NCI-H128 (cell line): ENCODE data around the gene MYBPC3.

ENCODE experiments used
- DNase-seq: peaks from one replicate; lab custom pipeline; 2025; ENCODE audit not compliant: unreplicated experiment; lab: John Stamatoyannopoulos, UW

The MYBPC3 gene

DNA sequence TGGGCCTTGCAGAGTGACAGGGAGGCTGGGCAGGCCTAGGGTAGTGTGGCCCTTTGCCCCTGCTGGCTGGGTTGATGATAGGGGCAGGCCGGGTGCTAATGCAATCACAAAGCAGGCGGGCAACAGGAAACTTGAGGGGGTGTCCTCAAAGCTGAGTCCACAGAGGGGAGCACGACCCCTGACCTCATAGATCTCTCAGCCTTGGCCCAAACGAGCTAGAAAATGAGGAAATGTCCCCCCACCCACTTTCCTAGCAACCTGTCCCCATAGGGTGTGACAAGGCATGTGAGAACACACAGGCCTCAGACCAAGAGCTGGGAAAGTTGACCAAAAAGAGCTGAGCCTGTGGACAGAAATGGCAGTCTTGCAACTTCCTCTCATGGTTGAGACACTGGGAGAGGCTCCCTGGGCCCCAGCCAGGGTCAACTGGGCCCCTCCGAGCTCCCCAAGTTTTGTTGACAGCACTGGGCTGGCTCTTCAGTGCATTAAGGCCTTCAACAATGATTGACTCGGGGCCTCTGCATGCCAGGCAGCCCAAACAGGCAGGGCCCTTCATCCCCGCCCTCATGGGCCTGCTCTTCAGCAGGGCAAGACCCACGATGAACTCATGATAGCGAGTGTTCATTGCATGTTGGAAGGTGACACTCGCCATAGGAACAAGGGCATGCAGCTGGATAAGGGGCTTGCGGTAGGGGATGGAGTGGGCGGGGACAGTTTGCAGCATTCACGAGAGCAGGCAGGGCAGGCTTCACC is 35.6 kb upstream of the MYBPC3 start:
- DNase-seq: no peak

DNA sequence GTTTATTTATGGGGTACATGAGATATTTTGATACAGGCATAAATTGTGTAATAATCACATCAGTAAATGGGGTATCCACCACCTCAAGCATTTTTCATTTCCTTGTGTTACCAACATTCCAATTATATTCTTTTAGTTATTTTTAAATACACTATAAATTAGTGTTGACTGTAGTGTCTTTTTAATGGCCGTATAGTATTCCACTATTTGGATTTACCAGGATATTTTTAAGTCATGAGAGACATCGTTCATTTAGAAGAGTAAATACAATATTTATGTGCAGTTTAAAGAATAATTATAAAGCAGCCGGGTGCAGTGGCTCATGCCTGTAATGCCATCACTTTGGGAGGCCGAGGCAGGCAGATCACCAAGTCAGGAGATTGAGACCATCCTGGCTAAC is 32.0 kb upstream of the MYBPC3 start:
- DNase-seq: no peak

DNA sequence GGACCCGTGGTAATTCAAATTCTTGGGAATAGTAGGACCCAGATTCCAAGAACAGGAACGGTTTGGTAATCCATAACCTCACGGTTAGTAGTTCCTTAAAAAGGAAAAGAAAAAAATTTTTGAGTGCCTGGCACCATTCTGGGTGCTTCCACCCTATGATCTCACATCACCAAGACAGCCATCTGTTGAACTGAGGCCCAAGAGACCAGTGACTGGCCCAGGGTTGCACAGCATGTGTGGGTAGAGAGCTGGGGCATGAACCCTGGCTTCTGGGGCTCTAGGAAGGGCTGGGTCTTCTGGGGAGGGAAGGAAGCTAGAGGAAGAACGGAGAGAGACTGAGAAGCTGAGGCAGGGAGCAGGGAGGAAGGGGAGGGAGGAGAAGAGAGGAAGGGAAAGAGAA is 30.6 kb upstream of the MYBPC3 start:
- DNase-seq: no peak

DNA sequence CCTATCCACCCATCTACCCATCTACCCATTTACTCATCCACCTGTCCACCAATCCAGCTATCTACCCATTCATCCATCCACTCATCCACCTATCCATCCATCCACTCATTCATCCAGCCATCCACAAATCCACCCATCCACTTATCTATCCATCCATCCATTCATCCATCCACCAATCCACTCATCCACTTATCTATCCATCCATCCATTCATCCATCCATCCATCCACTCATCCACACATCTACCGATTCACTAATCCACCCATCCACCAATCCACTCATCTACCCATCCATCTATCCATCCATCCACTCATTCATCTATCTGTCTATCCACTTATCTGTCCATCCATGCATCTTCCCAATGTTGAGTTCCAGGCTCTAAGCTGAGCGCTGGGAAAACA is 27.6 kb upstream of the MYBPC3 start:
- no peak for DNase-seq

DNA sequence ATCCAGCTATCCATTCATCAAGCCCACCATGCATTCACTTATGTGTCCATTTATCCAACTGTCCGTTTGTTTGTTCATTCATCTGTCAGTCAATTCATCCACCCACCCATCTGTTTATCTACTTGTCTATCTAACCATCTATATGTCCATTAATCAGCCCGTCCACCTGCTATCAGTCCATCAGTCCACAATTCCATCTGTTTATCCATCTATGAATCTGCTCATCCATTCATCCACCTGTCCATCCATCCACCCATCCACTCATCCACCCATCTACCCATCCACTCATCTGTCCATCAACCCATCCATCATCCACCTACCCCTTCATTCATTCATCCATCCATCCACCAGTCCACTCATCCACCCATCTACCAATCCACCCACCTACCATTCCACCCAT is 26.8 kb upstream of the MYBPC3 start:
- no peak for DNase-seq

DNA sequence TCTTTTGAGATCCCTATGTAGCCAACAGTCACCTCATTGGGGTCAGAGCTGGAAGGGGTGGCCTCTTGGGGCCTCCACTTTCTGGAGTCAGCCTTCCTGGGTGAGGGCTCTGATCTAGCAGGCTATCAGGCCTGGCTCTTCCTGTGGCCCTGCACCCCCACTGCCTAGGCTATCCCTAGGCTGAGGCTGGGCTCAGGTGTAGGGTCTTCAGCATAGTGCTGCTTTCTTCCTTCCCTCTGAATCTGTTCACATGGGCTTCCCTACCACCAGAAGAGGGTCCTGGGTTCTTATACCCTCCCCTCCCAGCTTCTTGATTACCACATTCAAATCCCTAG is 26.3 kb upstream of the MYBPC3 start:
- no peak for DNase-seq

DNA sequence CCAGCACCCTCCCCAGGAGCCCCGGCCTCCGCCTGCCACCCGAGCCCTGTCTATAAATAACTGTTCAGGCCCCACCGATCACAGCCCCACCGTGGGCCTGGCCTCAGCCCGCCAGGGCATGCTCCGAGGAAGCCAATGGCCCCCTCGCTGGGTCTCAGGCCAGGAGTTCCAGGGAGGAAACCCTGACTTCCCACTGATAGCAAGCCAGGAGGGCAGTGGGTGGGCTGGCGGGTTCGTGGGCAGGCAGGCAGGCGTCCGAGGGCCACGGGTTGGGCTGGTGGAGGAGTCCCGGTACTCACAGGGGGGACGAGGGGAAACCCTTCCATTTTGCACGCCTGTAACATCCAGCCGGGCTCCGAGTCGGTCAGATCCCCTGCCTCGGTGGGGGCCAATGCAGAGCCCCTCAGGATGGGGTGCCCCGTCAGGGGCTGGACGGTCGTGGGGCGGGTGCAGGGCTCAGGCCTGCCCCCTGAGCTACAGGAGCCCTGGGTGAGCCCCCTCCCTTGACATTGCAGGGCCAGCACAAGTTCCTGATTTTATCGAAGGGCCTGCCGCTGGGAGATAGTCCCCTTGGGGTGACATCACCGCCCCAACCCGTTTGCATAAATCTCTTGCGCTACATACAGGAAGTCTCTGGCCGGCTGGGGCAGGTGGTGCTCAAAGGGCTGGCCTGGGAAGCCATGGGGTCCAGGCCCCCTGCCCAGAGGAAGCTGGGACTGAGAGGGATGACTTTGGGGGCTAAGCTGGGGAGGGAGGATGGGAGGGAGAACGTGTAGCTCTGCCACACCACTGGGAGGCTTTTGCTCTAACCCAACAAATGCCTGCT is 25.7 kb upstream of the MYBPC3 start, which contains the start of gene SPI1:
Gene SPI1, minus strand, starts transcription at position 538 of the 826 bp plus-strand sequence. Its CDS starts 194 bp downstream, at position 344.
- no peak for DNase-seq

DNA sequence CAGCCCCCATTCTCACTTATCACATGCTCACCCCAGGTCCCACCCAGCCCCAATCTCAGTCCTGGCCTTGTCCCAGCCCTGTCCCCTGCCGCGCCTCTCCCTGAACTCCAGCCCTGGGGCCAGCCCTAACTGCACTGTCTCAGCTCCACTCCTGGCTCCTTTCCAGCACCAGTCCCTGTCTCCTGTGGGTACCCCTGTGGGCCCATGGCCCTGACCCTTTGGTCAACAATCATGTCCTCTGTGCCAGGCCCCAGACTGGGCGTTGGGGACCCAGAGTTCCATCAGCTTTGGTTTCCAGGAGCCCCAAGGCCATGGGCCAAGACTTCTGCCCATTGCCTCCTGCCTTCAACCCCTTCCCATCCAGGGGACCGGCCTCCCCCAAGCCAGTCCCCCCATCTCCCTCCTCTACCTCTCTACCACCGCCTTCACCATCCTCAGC is 25.1 kb upstream of the MYBPC3 start:
- no peak for DNase-seq

DNA sequence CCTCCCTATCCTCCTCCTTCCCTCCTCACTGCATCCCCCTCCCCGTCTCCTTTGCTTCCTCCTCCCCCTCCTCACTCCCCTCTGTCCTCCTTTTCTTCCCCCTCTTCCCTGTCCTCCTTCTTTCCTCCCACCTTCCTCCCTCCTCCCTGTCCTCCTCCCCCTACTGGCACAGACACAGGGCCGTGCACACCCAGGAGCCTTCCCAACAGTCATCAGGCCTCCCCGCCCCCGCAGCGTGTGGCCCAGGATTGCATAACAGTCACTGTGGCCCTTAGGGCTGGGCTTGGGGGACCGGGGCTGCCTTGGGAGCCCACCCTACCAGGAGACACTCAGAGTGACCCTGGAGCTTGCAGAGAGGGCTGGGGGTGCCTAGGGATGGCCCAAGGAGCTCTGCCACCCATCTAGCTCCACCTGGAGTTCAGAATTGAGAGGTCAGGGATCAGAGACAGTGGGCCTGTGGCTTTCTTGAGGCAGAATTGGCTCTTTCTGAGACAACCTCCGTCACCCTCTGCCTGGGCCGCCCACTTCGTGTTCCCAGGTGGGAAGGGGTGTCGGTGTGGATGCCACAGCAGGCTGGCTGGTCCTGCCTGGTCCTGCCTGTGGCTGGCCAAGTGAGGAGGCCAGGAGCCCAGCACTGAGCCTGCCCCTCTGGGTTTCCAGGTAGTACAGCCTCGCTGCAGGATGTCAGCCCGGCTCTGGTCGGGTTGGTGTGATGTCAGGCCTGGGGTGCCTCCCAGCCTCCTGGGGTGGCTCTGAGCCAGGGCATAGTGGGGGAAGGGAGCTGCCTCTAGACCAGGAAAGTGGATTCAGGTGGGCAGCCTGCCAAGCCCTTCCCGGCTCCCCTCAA is 24.2 kb upstream of the MYBPC3 start:
- no peak for DNase-seq

DNA sequence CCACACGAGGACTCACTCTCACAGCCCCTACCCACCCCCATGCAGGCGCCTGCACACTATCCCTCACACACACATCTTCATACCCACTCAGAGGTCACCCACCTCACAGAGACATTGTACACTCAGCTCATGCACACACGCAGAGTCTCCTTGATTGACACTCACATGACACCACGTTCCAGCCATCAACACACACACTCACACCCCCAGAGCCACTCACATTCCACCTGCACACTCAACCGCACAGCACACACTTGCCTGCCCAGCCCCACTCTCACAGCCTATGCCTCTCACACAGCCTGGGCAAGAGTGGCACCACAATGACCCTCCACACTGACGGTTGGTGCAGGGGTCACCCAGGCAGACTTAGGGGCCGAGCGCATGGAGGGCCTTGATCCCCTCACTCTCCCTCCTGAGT is 23.6 kb upstream of the MYBPC3 start:
- DNase-seq: no peak

DNA sequence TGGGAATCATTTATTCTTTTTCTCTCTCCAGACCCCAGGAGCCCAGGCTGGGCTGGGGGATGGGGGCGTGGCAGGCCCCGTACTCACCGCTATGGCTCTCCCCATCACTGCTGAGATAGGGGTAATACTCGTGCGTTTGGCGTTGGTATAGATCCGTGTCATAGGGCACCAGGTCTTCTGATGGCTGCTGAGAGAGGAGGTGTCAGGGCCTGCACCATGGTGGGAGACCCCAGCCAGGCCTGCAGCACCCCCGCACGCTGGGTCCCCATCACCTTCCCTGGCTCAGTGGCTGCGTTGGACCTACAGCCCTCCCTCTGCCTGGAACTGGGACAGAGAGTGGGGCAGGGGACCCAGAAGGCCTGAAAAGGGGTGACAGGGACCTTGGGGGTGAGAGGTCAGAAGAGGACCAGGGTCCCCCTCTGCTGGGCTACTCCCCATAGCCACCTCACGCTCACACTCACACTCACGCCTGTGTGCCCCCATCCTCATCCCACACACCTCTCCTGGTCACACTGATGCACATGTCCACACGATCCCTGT is 23.1 kb upstream of the MYBPC3 start:
- no peak for DNase-seq

DNA sequence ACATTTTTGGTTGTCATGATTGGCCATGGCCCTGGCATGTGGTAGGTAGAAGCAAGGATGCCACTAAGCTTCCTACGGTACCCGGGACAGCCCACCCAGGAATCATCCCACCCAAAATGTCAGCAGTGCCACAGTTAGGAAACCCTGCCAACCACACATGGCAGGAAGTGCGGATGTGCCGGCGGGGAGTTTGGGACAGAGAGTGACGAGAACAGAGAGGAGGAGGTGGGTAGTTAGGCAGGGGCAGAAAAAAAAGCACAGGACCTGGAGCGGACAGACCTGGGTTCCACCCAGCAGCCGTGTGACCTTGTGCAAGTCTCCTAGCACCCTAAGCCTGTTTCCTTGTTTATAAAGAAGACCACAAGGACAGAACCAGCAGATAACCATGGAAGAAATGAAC is 22.5 kb upstream of the MYBPC3 start:
- no peak for DNase-seq

DNA sequence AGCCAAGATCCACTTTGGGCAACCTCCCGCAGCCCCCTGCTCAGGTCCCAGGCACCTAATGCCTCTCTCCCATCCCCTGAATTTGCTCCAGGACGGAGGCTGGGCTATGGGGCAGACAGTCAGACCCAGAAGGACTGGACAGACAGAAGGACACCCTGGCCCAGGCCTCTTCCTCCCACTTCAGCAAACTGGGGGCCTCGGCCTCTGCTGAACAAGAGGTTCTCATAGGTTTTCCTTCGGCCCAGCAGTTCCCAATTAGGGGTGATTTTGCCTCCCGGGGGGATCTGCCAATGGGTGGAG is 22.2 kb upstream of the MYBPC3 start:
- no peak for DNase-seq

DNA sequence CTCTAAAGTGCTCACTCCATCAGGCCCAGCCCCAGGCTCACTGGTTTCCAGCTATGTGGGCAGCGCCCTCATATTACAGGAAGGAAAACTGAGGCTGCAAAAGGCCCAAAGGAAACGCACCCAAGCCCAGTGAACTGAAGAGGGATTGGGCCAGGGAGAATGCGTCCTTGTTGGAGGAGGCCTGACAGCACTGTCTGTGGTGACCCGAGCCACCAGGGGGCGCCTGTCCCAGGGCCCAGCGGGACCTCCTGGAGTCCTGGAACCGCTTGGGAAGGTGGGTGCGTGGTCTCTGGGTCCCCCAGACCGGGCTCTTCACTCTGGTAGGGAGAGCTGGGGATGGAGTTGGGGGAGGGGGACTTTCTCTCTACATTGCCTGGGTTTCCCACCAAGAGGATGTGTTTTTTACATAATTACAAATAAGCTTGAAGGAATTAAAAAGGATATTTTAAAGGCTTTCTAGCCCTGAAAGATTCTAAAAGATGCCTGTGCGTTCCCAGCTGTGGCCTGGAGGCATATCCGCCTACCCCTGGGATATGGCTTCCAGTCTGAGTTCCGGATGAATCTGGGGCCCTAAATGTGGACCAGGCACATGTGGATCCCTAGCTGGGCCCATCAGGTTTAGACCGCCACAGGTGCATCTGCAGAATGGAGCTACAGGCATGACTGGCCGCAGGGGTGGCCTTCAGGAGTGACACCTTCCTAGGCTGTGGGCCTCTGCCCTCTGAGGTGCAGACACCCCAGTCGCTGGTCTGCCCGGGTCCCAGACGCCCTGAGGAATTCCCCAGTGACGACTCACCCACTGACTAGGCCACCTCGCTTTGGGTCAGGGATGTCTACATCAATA is 21.6 kb upstream of the MYBPC3 start:
- DNase-seq: no peak

DNA sequence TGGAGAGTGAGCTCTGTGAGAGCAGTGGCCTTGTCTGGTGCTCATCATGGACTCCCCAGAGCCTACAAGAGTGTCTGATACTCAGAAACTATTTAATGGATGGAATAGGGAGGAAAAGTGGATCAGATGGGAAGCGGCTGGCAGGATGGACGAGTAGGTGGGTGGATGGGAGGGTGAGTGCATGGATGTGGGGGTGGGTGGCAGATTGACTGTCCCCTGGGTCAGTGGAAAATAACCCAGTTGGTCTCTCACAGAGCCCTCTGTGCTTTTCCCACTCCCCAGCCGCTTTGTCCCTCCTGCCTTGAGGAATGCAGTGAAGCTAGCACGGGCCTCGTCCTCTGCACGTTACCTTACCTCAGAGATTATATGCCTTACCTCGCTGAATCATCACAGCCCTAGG is 19.9 kb upstream of the MYBPC3 start:
- DNase-seq: no peak

DNA sequence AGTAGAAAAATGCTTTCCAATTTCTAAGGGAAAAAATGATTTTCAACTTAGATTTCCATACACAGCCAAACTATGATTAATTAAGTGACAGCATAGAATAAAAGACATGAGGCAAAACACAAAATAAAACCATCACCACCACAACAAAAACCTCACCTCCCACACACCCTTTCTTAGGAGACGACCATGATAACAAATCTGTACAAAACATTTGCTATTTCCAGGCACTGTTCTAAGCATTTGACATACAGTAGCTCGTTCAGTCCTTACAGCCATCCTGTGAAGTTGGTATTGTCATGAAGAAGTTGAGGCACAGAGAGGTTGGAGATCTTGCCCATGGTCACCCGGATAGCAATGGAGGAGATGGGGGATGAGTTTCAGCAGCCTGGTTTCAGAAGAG is 17.2 kb upstream of the MYBPC3 start:
- no peak for DNase-seq

DNA sequence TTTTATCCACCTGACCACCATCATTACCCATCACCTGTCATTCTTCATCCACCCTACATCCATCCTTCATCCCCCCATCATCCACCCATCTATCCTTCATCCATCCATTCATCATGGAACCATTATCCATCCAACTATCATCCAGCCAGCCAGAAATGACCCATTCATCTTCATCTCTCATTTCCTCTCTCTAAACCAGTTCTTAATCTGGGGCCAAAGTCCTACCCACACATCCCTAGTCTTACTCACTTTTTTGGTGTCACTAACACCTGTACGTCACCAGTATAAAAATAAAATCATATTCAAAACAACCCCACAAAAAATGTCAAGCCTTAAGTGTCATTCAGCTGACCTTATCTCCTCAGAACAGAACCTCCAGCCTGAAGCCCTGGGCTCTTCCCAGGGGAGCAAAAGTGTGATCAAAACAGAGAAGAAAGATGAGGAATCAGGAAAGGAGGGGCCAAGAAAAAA is 13.6 kb upstream of the MYBPC3 start:
- DNase-seq: no peak

DNA sequence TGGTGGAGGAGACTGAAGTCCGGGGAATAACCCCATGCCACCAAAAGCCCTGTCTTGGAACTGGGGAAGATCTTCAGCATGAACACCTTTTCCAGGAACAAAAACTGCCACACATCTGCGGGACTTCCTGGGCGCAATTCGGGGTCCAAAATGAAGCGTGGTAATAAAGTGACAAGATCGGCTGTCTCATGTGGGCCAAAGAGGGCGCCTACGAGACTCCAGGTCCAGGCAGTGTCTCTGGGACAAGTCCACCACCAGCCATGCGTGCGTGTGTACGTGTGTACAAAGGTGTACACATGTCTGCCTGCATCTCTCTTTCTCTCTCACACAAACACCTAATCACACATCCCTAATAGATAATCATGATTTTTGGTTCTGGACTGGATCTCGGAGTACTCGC is 8.9 kb upstream of the MYBPC3 start:
- no peak for DNase-seq

DNA sequence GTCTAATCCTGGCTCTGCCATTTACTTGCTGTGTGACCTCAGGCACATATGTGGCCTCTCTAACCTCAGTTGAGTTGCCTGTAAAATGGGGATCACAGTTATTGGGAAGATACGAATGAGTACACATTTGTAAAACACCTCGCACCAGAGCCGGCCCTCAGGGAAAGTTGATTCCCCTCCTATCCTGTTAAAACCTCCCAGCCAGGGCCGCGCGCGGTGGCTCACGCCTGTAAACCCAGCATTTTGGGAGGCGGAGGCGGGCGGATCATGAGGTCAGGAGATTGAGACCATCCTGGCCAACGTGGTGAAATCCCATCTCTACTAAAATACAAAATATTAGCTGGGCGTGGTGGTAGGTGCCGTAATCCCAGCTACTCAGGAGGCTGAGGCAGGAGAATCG is 7.8 kb upstream of the MYBPC3 start:
- DNase-seq: no peak

DNA sequence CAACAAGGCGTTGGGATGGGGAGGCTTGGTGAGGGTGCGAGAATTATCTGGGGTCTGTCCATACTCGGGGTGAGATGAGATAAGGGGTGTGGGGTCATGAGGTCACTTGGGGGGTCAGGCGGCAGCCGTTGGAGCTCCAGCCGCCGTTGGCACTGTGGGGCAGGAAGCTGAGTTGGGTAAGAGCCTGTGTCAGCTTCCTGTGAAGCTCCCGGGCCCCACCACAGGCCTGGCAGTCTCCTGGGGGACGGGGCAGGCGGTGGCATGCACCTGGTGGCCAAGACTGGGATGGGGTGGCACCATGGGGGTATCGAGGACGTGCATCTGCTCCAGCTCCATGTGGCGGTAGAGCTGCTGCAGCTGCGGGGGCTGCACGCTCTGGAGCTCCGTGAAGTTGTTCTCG is 7.1 kb upstream of the MYBPC3 start:
- no peak for DNase-seq

DNA sequence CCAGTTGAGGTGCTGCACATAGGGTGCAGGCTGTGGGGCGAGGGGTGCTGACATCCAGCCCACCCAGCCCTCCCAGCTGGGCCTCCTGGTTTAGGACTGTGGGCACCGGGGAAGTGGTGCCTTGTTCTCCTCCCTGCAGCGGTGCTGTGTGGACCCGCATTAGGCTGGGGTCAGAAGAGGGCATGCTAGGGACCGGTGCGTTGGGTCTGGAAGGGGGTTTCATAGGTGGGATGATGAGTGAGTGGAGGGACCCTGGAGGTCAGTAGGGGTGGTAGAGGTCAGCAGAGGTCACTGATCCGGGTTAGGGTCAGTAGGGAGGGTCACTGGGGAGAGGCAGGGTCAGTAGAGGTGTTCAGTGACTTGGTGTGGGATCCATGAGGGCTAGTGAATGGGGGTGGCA is 6.7 kb upstream of the MYBPC3 start:
- DNase-seq: no peak
